ENCODE measurements around the gene BCAS3.

- TF ChIP-seq EZH2phosphoT487 (IDR thresholded peaks at IDR 0.05; ENCODE audit: insufficient read depth, low read depth) (no peak), EZH2 (IDR thresholded peaks at IDR 0.05; ENCODE audit: insufficient read depth, poor library complexity, severe bottlenecking) (no peak)
Measured at GRCh38 chr17:61233991-61234750, 556.5 kb downstream of the BCAS3 start.
